ENCODE measurements around the gene GALNT2. TPM values are rescaled to one million over a fixed set of nuclear protein-coding genes. Genes with fewer than 3 reads are reported as not detected.

The GALNT2 gene
- total RNA-seq, 2 donors from 2014 or later = 29.9 to 39.5 TPM

DNA sequence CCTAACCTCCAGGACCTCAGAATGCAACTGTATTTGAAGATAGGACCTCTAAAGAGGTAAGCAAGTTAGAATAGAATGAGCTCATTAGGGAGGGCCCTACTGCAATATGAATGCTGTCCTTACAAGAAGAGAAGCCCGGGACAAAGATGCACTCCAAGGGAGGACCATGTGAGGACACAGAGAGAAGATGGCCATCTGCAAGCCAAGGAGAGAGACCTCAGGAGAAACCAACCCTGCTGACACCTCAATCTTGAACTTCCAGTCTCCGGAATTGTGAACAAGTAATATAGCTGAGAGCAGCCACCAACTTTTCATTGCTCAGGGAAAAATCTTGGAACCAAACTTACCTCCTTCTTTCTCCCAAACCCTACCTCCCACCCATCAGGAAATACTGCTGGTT is 15.0 kb upstream of the GALNT2 start:
- Histone ChIP-seq H3K4me3 (no peak overlapping the region), H3K27me3 (no peaks in the 10 kb centered on the region), H3K36me3 (no peaks in the 10 kb centered on the region), H3K4me1 (no peaks in the 10 kb centered on the region), H3K9me3 (no peaks in the 10 kb centered on the region), H3K27ac (no peak overlapping the region)
- no peak for TF ChIP-seq CTCF (IDR thresholded peaks at IDR 0.05)
- no peak for DNase-seq (ENCODE audit: low spot score)

- H3K4me1 ChIP-seq = no peaks in the 10 kb centered on the region
- H3K27me3 ChIP-seq = no peaks in the 10 kb centered on the region
- H3K4me3 ChIP-seq = no peak overlapping the region
- TF ChIP-seq CTCF (IDR thresholded peaks at IDR 0.05) = no peak
- H3K9me3 ChIP-seq = no peaks in the 10 kb centered on the region
- no peaks in the 10 kb centered on the region for H3K36me3 ChIP-seq
- DNase-seq (ENCODE audit: low spot score) = no peak
- H3K27ac ChIP-seq = no peak overlapping the region
Measured at GRCh38 chr1:230052665-230053064, 14.4 kb upstream of the GALNT2 start.

GRCh38 chr1:230054092-230054749 is 12.8 kb upstream of the GALNT2 start:
- H3K9me3 ChIP-seq = no peaks in the 10 kb centered on the region
- TF ChIP-seq CTCF (IDR thresholded peaks at IDR 0.05) = no peak
- no peaks in the 10 kb centered on the region for H3K27me3 ChIP-seq
- no peaks in the 10 kb centered on the region for H3K4me1 ChIP-seq
- no peaks in the 10 kb centered on the region for H3K36me3 ChIP-seq
- no peak overlapping the region for H3K4me3 ChIP-seq
- no peak overlapping the region for H3K27ac ChIP-seq
- no peak for DNase-seq (ENCODE audit: low spot score)

DNA sequence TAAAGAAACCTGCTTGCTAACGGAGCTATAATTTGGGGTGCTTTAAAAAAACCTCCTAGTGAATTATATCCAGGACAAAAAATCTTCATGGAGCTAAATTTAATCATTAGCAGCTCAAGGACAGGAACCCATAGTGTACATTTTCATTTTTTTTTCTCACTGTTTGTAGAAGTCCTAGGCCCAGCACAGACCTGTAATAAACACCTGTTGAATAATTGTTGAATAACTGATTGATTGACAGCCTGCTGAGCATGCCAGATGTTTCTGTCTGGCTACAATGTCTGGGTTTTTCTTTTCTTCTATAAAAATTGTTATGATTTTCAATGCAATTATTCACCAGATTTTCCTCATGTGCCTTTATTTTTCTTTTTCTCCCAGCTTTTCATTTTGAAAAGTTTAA is 10.9 kb upstream of the GALNT2 start:
- Histone ChIP-seq H3K4me3 (no peak overlapping the region), H3K27ac (no peak overlapping the region), H3K9me3 (no peaks in the 10 kb centered on the region), H3K27me3 (no peaks in the 10 kb centered on the region), H3K4me1 (no peaks in the 10 kb centered on the region), H3K36me3 (no peaks in the 10 kb centered on the region)
- DNase-seq (ENCODE audit: low spot score) = no peak
- TF ChIP-seq CTCF (IDR thresholded peaks at IDR 0.05) = no peak

GRCh38 chr1:230057100-230057499 is 9.9 kb upstream of the GALNT2 start:
- H3K4me3 ChIP-seq = no peak overlapping the region
- no peaks in the 10 kb centered on the region for H3K4me1 ChIP-seq
- no peak overlapping the region for H3K27ac ChIP-seq
- DNase-seq (ENCODE audit: low spot score) = no peak
- H3K9me3 ChIP-seq = peaks cover 0 to 6% of the 10 kb centered on the region in 2 donors
- TF ChIP-seq CTCF (IDR thresholded peaks at IDR 0.05) = no peak
- no peaks in the 10 kb centered on the region for H3K27me3 ChIP-seq
- no peaks in the 10 kb centered on the region for H3K36me3 ChIP-seq
